Activated naive CD4-positive, alpha-beta T cell treated with anti-CD3 and anti-CD28 coated beads for 36 hours (primary cell): ENCODE data around the gene PRDM15. TPM values are rescaled to one million over a fixed set of nuclear protein-coding genes. Genes with fewer than 3 reads are reported as not detected.

Experiments
- CTCF ChIA-PET: fragments of 350-600 bp; sonication (Branson Sonifier 250); formaldehyde crosslinking; loops from one replicate; lab custom pipeline; 2021; ENCODE audit warnings: antibody characterized with exemption; lab: Charles Lee
- DNase-seq: peaks from one replicate; pipeline ENCODE4 v3.0.0-alpha.2; 2020
- H3K27ac Mint-ChIP-seq: one replicate; pipeline ENCODE4 v1.8.0; 2021; ENCODE audit warnings: mild to moderate bottlenecking, mixed read lengths
- H3K27me3 Mint-ChIP-seq: one replicate; pipeline ENCODE4 v1.8.0; 2021; ENCODE audit warnings: low read depth, mixed read lengths
- H3K36me3 Mint-ChIP-seq: one replicate; pipeline ENCODE4 v1.8.0; 2021; ENCODE audit warnings: low read depth, mixed read lengths
- H3K4me1 Mint-ChIP-seq: one replicate; pipeline ENCODE4 v1.8.0; 2021; ENCODE audit warnings: low read depth, mixed read lengths
- H3K4me3 Mint-ChIP-seq: one replicate; pipeline ENCODE4 v1.8.0; 2021; ENCODE audit warnings: mild to moderate bottlenecking, moderate library complexity, mixed read lengths
- H3K9me3 Mint-ChIP-seq: one replicate; pipeline ENCODE4 v1.8.0; 2021; ENCODE audit warnings: mixed read lengths
- intact Hi-C: fragments of 100-400 bp; cut with micrococcal nuclease; formaldehyde crosslinking; loops from one replicate; pipeline ENCODE4 v1.15.1; 2023
- total RNA-seq, 2 experiments: library from RNA; stranded (reverse); gene quantifications; one replicate each; pipeline ENCODE4 v1.2.3, GENCODE V29; 2021

PRDM15 gene
- total RNA-seq, 2 experiments from 2014 or later: 9.6 to 9.8 TPM

DNA sequence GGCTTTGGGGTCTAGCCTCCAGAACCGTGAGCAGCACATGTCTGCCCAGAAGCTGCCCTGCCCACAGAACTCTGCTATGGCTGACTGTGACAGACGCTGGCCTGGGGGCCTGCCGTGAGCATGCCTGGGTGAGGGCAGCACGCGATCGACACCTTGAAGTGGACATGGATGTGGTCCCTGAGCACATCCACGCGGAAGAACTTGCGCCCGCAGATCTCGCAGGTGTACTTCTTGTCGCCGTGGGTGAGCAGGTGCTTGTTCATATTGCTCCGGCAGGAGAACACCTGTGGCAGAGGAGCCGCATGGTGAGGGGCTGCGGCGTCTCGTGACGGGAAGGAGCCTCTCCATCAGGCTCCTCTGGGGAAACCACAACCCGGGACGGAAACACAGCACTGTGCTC is 56.0 kb downstream of the PRDM15 start:
- intact Hi-C loops: no loop called here
- DNase-seq: peak; percentile 18
- Mint-ChIP-seq H3K4me3 (no peak overlapping the region), H3K4me1 (peaks cover 14% of the 10 kb centered on the region), H3K9me3 (no peaks in the 10 kb centered on the region), H3K27ac (no peak overlapping the region), H3K36me3 (peaks cover 10% of the 10 kb centered on the region), H3K27me3 (no peaks in the 10 kb centered on the region)
- CTCF ChIA-PET: no interaction called here

DNA sequence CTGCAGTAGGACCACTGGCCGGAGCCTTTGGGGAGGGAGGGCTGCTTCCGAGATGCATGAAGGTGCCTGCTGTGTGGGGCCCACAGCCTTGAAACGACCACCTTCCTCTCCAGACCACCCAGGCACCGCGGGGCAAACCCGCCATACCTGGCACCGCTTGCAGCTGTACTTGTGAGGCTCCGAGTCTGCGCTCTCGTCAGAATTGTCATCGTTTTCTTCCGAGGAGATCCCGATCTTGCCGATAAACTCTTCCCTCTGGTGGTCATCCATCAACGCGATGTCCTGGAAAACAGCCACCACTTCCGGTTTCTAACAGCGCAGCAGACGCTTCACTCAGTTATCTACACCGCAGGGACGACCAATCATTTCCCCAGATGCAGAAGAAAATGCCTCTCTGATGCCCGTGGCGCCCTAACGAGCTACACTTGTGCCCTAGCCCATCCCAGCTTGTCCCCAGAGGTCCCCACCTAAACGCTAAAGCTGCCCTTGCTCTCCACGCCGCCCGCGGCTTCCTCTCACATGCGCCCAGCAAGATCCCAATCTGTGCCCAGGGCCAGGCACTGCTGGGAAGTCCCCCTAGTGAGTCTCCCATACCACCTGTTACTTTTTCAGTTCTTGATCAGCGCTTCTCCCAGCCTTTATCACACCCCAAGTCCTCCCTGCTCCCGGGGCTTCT is 57.2 kb downstream of the PRDM15 start:
- Mint-ChIP-seq H3K27ac (peak overlapping the region; percentile 29), H3K27me3 (no peaks in the 10 kb centered on the region), H3K4me3 (no peak overlapping the region), H3K4me1 (peaks cover 21% of the 10 kb centered on the region), H3K36me3 (peaks cover 11% of the 10 kb centered on the region), H3K9me3 (no peaks in the 10 kb centered on the region)
- intact Hi-C loops: no loop called here
- CTCF ChIA-PET: no interaction called here
- DNase-seq: no peak

DNA sequence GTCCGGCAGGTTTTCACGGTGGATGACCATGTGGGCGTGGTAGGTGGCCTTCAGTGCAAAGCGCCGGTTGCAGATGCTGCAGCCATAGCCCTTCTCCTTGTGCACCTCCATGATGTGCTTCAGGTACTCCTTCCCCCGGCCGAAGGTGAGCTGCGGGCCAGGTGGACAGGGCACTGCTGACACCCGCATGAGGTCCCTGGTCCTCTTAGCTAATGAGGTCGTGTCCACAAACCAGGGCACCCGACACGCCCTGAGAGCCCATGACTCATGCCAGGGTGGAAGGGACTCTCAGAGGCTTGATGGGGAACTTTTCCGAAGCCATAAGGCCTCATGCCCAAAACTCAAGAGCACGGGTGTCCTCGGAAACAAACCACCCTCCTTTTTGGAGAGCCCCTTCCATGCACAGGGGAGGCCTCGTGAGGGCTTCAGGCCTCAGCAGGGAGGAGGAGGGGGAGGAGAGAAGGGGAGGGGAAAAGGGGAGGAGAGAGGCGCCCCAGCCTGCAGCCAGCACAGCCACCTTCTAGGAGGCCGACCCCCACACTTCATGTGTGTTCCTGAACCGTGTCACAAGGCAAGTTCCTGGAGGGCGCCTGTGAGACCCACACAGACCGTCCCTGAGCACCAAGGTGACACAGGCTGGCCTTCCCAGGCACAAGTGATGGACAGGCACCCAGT is 57.9 kb downstream of the PRDM15 start:
- Mint-ChIP-seq H3K4me1 (peaks cover 24% of the 10 kb centered on the region), H3K27me3 (no peaks in the 10 kb centered on the region), H3K36me3 (peaks cover 11% of the 10 kb centered on the region), H3K9me3 (no peaks in the 10 kb centered on the region), H3K27ac (no peak overlapping the region), H3K4me3 (no peak overlapping the region)
- intact Hi-C loops: no loop called here
- no peak for DNase-seq
- CTCF ChIA-PET: no interaction called here

DNA sequence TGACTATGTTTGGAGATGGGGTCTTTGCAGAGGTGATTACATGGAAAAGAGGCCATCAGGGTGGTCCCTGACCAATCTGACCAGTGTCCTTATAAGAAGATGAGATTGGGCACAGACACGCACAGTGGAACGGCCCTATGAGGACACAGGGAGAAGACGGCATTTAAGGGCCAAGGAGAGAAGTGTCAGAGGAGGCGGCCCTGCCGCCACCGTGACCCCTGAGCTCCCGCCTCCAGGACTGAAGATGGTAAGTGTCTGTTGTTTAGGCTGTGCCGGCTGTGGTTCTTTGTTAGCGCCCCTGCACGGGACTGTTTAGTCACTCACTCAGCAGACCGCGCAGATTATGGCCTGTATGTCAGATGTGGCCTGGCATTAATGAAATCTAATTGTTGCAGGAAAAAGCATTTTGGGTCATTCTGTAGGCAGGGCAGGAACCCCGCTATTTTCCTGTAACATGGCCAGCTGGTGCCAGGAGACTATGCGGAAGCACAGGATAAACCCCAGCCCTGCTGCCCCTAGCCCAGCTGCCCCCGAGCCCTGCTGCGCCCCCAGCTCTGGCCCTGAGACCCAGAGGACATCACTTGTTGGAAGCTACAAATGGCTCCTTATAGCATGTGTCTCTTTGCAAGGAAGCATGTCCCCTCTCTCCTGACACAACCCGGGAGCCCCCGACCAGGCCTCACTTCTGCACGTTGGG is 58.6 kb downstream of the PRDM15 start:
- no peak overlapping the region for H3K4me3 Mint-ChIP-seq
- H3K9me3 Mint-ChIP-seq: no peaks in the 10 kb centered on the region
- CTCF ChIA-PET: interaction anchor here (0.6 to 0.8 kb wide), 2 partner anchors 12 to 28 kb away, joined by 3 read pairs; no protein-coding TSS in a partner anchor
- peaks cover 24% of the 10 kb centered on the region for H3K4me1 Mint-ChIP-seq
- H3K27me3 Mint-ChIP-seq: no peaks in the 10 kb centered on the region
- no peak for DNase-seq
- H3K36me3 Mint-ChIP-seq: peaks cover 11% of the 10 kb centered on the region
- intact Hi-C loops: no loop called here
- no peak overlapping the region for H3K27ac Mint-ChIP-seq

DNA sequence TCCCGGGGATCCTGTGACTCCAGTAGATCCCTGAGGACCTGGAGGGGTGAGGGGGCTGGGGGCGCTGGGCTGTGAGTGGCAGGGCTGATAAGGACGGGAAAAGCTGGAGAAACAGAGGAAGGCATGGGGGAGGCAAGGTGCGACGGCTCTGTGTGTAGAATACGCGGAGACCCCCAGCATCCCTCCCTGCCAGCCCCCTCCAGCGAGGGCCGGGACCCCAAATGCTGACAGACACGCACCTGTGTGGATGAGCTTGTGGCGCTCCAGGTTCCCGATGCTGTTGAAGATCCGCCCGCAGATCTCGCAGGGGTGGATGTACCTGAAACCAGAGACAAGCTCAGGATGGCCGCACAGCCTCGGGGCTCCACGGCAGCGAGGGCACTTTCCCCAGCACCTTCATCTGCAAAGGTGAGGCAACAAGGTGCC is 59.3 kb downstream of the PRDM15 start:
- no peaks in the 10 kb centered on the region for H3K27me3 Mint-ChIP-seq
- H3K27ac Mint-ChIP-seq: no peak overlapping the region
- H3K4me3 Mint-ChIP-seq: no peak overlapping the region
- peaks cover 15% of the 10 kb centered on the region for H3K36me3 Mint-ChIP-seq
- no peaks in the 10 kb centered on the region for H3K9me3 Mint-ChIP-seq
- peaks cover 24% of the 10 kb centered on the region for H3K4me1 Mint-ChIP-seq
- intact Hi-C loops: no loop called here
- CTCF ChIA-PET: interaction anchor here (0.6 to 0.8 kb wide), 2 partner anchors 12 to 29 kb away, joined by 3 read pairs; no protein-coding TSS in a partner anchor
- no peak for DNase-seq

DNA sequence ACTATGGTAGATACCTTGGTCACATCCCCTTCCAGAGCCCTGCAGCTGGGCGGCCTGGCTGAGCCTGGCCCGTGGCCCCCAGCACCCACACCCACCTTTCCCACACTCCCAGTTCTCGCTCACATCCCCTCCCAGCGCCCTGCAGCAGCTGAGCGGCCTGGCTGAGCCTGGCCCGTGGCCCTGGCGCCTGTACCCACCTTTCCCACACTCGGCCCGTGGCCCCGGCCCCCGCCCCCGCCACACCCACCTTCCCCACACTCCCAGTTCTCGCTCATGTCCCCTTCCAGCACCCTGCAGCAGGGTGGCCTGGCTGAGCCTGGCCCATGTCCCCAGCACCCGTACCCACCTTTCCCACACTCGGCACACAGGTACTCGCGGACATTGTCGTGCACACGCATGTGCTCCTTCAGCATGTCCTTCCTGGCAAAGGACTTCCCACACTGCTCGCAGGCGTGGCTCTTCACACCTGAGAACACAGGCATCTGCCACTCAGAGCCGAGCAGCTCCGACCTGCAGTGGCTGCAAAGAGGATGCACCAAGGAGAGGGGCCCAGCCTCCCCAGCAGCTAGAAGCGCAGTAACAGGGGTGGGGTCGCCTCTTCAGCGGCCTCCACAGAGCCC is 59.8 kb downstream of the PRDM15 start:
- H3K36me3 Mint-ChIP-seq: peaks cover 15% of the 10 kb centered on the region
- intact Hi-C loops: no loop called here
- no peaks in the 10 kb centered on the region for H3K9me3 Mint-ChIP-seq
- H3K4me3 Mint-ChIP-seq: no peak overlapping the region
- no peak for DNase-seq
- H3K27ac Mint-ChIP-seq: no peak overlapping the region
- H3K27me3 Mint-ChIP-seq: no peaks in the 10 kb centered on the region
- peaks cover 23% of the 10 kb centered on the region for H3K4me1 Mint-ChIP-seq
- CTCF ChIA-PET: no interaction called here

DNA sequence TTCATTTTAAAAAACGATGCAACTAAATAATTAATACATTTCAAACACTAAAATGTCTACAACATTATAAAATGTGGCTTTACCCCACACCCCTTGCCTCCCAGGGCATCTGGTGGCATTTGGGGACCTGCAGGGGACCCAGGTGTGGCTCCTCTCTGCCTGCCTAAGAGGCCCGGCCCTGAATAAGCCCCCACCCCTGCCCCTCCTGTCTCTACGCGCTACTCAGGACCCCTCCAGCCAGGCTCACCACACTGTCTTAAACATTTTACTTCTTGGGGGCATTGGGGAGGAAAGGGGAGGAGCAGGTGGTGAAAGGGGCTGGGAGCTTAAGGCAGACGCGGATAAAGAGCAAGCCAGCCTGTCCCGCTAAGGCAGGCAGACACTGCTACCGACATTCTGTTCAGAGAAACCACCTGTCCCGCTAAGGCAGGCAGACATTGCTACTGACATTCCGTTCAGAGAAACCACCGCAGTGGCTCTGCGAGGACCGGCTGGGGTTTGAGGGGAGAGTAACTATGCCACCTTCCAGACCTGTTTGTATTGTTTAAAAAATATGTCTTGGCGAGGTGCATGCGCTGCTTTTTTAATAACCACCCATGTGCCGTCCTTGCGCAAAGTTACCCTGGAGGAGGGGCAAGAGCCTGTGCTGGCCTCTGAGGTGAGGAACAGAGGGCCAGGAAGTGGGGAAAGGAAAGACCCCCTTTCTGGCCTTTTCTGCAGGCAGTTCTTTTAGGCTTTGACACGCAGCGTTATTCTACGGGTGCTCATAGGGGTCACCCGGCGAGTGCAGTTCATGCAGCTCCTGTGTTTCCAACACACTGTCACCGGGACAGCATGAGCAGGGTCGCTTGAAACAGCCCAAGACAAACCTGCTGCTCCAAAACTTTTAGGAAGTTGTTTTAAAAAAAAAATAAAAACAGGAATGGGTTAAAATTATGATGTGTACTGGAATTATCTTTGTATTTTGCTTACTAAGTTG is 61.0 kb downstream of the PRDM15 start:
- peaks cover 15% of the 10 kb centered on the region for H3K36me3 Mint-ChIP-seq
- DNase-seq: no peak
- no peak overlapping the region for H3K4me3 Mint-ChIP-seq
- H3K4me1 Mint-ChIP-seq: peaks cover 11% of the 10 kb centered on the region
- no peaks in the 10 kb centered on the region for H3K27me3 Mint-ChIP-seq
- CTCF ChIA-PET: interaction anchor here (0.6 to 2.6 kb wide), 5 partner anchors 54 to 303 kb away, joined by 3 to 30 read pairs (median 10); no protein-coding TSS in a partner anchor
- H3K27ac Mint-ChIP-seq: no peak overlapping the region
- no peaks in the 10 kb centered on the region for H3K9me3 Mint-ChIP-seq
- intact Hi-C loops: loop anchor here (1.0 kb wide), 1 partner anchor 206 kb away; no protein-coding TSS in a partner anchor

DNA sequence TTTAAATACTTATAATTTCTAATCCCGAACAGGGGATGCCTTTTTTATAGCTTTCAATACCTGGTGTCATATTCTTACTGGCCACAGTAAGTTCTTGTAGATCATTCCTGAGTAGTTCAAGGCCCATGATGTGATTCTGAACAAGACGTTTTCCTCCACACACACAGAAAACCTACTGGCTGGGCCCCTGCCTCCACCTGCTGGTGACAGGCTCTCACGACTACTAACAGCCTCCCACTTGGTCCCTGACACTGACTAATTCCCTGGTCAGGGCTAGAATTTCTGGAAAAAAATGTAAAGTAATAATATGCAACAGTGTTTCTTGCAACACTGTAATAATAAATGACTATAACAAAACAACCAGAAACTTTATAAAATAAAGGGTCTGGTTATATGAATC is 61.9 kb downstream of the PRDM15 start:
- peaks cover 10% of the 10 kb centered on the region for H3K4me1 Mint-ChIP-seq
- H3K4me3 Mint-ChIP-seq: no peak overlapping the region
- H3K9me3 Mint-ChIP-seq: no peaks in the 10 kb centered on the region
- peak; percentile 58 for DNase-seq
- H3K36me3 Mint-ChIP-seq: peaks cover 15% of the 10 kb centered on the region
- no peak overlapping the region for H3K27ac Mint-ChIP-seq
- CTCF ChIA-PET: interaction anchor here (0.6 to 2.6 kb wide), 22 partner anchors 9 to 534 kb away, joined by 3 to 34 read pairs (median 3); partner anchors contain the start of gene ZBTB21
- no peaks in the 10 kb centered on the region for H3K27me3 Mint-ChIP-seq
- intact Hi-C loops: loop anchor here (1.0 kb wide), 1 partner anchor 205 kb away; no protein-coding TSS in a partner anchor

DNA sequence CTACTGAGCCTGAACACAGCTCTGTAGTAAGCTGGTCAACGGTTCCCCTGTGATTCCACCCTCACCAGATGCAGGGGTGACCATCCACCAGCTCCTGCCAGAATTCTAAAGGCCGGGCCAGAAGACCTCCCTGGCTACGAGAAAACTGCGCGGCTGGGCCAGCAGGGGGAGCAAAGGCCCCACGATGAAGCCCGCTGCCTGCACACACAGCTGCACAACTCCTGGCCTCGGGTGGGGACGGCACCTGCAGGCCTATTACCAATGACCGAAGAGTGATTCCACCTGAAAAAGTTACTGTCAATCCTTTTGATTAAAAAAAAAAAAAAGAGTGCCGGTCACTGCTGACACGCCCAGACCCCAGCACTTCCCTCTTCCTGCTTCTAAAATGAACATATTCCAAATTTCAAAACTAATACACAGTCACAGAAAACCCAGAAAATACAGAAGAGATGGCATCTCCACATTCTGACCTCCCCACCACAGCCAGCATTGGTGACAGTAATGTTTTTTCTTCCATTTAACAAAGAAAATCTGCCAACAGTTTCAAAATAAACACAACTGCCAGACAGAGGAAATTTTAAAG is 62.5 kb downstream of the PRDM15 start:
- DNase-seq: peak; percentile 68
- intact Hi-C loops: loop anchor here (1.0 kb wide), 4 partner anchors 101 to 301 kb away; no protein-coding TSS in a partner anchor
- CTCF ChIA-PET: interaction anchor here (0.6 to 2.6 kb wide), 25 partner anchors 9 to 534 kb away, joined by 3 to 34 read pairs (median 3); partner anchors contain the start of gene ZBTB21
- Mint-ChIP-seq H3K4me1 (peaks cover 10% of the 10 kb centered on the region), H3K4me3 (no peak overlapping the region), H3K36me3 (peaks cover 10% of the 10 kb centered on the region), H3K27ac (no peak overlapping the region), H3K9me3 (no peaks in the 10 kb centered on the region), H3K27me3 (no peaks in the 10 kb centered on the region)

DNA sequence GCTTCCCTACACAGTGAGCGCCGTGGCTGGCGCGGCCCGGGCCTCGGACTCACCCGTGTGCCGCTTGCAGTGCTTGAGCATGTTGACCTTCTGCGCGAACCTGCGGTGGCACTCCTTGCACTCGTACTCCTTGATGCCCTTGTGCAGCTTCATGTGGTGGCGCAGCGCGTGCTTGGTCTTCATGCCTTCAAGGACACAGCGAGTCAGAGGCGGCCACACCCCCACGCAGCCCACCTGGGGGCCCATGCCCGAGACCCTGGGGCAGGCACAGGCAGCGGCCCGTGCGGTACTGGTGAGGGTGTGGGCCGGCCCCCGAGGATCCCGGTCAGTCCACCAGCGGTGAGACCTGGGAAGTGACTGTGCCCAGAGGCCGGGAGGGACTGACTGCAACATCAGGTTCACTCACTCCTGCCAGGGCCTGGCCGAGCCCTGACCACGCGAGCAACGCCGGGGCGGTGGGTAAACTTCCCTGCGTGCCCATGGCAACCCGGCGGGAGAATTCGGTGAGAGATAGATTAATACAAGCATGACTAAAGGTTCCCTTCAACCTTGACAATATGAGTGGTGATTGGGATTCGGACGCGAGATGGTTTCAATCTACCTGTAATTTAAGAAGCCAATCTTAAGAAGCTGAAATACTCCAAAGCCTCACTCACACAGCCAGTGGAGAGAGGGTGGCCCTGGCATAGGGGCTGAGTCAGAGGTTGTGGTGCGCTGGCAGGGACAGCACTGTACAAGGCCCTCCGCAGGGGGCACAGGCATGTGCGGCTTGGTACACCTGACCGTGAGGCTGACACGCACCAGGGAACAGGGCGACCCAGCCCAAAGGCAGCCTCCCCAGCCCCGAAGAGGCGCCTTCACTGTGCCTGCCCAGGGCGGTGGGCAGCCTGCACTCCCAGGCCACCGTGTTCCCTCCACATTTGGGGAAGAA is 63.2 kb downstream of the PRDM15 start:
- Mint-ChIP-seq H3K4me3 (no peak overlapping the region), H3K9me3 (no peaks in the 10 kb centered on the region), H3K4me1 (peaks cover 10% of the 10 kb centered on the region), H3K36me3 (peaks cover 12% of the 10 kb centered on the region), H3K27ac (no peak overlapping the region), H3K27me3 (no peaks in the 10 kb centered on the region)
- CTCF ChIA-PET: interaction anchor here (0.9 to 2.6 kb wide), 19 partner anchors 8 to 533 kb away, joined by 3 to 34 read pairs (median 4); no protein-coding TSS in a partner anchor
- intact Hi-C loops: loop anchor here (1.0 kb wide), 3 partner anchors 101 to 301 kb away; no protein-coding TSS in a partner anchor
- no peak for DNase-seq
